ENCODE measurements around the gene ANK3. TPM values are rescaled to one million over a fixed set of nuclear protein-coding genes. Genes with fewer than 3 reads are reported as not detected.

Gene ANK3
- total RNA-seq, 1 experiment from 2014 or later: 6.7 TPM

DNA sequence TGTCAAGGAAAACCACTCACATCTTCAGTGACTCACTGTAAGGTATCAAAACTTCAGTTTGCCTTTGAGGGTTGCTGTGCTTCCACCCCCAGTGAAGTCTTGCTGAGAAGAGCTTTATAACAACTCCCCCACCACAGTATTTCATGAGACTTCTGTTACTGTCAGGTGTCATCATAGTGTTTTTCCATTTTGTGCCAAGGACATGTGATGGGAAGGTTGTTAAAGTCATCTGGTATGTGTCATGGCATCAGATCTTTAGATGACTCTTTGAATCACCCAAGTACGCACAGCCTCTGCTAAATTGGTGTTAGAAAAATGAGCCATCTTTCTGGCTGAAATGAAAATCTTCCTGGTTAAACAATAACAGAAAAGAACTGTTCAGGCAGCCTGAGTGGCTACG is 368.3 kb downstream of the ANK3 start:
- H3K4me3 Mint-ChIP-seq (ENCODE audit: unreplicated experiment): no peak overlapping the region
- H3K4me1 Mint-ChIP-seq (ENCODE audit: insufficient read depth, unreplicated experiment): no peaks in the 10 kb centered on the region
- POLR2A ChIA-PET: no interaction called here
- intact Hi-C loops (cut with micrococcal nuclease): no loop called here
- H3K9me3 Mint-ChIP-seq (ENCODE audit: unreplicated experiment): no peaks in the 10 kb centered on the region
- H3K36me3 Mint-ChIP-seq (ENCODE audit: insufficient read depth, unreplicated experiment): no peaks in the 10 kb centered on the region
- BruUV-seq (replicated peaks): no TSS peak
- CTCF ChIA-PET: interaction anchor here (1.0 to 2.1 kb wide), 4 partner anchors 113 to 399 kb away, joined by 3 to 7 read pairs (median 6); no protein-coding TSS in a partner anchor
- no peaks in the 10 kb centered on the region for H3K27me3 Mint-ChIP-seq (ENCODE audit: insufficient read depth, unreplicated experiment)
- DNase-seq (ENCODE audit: unreplicated experiment): no peak
- H3K27ac Mint-ChIP-seq (ENCODE audit: low read depth, unreplicated experiment): no peak overlapping the region
- TF ChIP-seq, protein P1, sequence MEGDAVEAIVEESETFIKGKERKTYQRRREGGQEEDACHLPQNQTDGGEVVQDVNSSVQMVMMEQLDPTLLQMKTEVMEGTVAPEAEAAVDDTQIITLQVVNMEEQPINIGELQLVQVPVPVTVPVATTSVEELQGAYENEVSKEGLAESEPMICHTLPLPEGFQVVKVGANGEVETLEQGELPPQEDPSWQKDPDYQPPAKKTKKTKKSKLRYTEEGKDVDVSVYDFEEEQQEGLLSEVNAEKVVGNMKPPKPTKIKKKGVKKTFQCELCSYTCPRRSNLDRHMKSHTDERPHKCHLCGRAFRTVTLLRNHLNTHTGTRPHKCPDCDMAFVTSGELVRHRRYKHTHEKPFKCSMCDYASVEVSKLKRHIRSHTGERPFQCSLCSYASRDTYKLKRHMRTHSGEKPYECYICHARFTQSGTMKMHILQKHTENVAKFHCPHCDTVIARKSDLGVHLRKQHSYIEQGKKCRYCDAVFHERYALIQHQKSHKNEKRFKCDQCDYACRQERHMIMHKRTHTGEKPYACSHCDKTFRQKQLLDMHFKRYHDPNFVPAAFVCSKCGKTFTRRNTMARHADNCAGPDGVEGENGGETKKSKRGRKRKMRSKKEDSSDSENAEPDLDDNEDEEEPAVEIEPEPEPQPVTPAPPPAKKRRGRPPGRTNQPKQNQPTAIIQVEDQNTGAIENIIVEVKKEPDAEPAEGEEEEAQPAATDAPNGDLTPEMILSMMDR (IDR thresholded peaks at IDR 0.05; ENCODE audit: unreplicated experiment): no peak

DNA sequence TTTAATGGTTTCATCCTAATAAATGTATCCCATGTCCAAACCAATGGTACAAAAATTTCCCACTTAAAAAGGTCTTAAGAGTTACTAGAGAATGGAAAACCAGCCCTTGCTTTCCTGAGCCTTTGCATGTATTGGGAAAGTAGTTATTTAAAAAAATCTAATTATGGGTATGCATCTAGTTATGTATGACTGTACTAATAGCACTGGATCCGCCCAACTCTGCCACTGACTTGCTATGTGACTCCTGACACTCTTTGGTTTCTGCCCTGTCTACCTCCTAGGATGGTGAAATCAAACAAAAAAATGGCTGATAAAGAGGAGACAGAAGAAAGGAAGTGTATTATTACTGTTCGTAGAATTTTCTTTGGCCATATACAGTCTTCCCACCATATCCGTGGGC is 372.9 kb downstream of the ANK3 start:
- no peaks in the 10 kb centered on the region for H3K9me3 Mint-ChIP-seq (ENCODE audit: unreplicated experiment)
- BruUV-seq (replicated peaks): no TSS peak
- no peaks in the 10 kb centered on the region for H3K4me1 Mint-ChIP-seq (ENCODE audit: insufficient read depth, unreplicated experiment)
- intact Hi-C loops (cut with micrococcal nuclease): no loop called here
- H3K36me3 Mint-ChIP-seq (ENCODE audit: insufficient read depth, unreplicated experiment): no peaks in the 10 kb centered on the region
- CTCF ChIA-PET: no interaction called here
- DNase-seq (ENCODE audit: unreplicated experiment): no peak
- no peaks in the 10 kb centered on the region for H3K27me3 Mint-ChIP-seq (ENCODE audit: insufficient read depth, unreplicated experiment)
- POLR2A ChIA-PET: no interaction called here
- TF ChIP-seq, protein P1 (IDR thresholded peaks at IDR 0.05; ENCODE audit: unreplicated experiment): no peak
- no peak overlapping the region for H3K27ac Mint-ChIP-seq (ENCODE audit: low read depth, unreplicated experiment)
- H3K4me3 Mint-ChIP-seq (ENCODE audit: unreplicated experiment): no peak overlapping the region

DNA sequence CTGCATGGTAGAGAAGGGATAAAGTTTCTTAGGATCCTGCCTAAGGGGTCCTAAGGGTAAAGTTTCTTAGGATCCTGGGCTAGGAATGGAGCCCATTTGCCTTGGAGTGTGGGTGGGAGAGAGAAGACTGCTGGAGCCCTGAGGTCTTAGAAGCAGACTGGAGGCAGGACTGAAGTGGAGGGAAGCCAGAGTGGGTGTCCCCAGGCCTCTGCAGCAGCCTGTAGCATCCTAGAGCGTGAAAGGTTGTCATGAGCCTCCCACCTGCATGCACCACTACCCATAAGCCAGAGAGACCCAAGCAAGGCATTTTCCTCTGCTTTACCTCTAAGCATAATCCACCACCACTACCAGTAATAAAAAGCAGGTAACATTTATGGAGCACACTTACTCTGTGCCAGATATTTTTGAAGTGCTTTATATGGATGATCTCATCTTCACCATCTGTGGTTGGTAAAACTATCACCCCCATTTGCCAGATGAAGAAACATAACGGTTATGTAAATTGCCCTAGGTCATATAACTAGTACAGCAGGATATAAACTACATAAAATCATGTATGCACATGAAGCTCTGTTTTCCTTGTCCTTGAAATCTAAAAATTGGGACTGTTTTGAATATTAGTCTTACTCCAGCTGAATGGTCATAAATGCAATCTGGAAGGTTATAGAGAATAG is 379.8 kb downstream of the ANK3 start:
- Mint-ChIP-seq H3K9me3 (ENCODE audit: unreplicated experiment) (no peaks in the 10 kb centered on the region), H3K27me3 (ENCODE audit: insufficient read depth, unreplicated experiment) (no peaks in the 10 kb centered on the region), H3K4me1 (ENCODE audit: insufficient read depth, unreplicated experiment) (peaks cover 18% of the 10 kb centered on the region), H3K36me3 (ENCODE audit: insufficient read depth, unreplicated experiment) (no peaks in the 10 kb centered on the region), H3K4me3 (ENCODE audit: unreplicated experiment) (no peak overlapping the region), H3K27ac (ENCODE audit: low read depth, unreplicated experiment) (no peak overlapping the region)
- no peak for DNase-seq (ENCODE audit: unreplicated experiment)
- ChIA-PET POLR2A (interaction anchor here (1.4 kb wide), 1 partner anchor 102 kb away, joined by 6 read pairs; no protein-coding TSS in a partner anchor), CTCF (interaction anchor here (0.6 to 0.8 kb wide), 2 partner anchors 11 to 103 kb away, joined by 3 to 4 read pairs; partner anchors contain the start of gene CCDC6)
- TF ChIP-seq, protein P1 (IDR thresholded peaks at IDR 0.05; ENCODE audit: unreplicated experiment): no peak
- intact Hi-C loops (cut with micrococcal nuclease): no loop called here
- BruUV-seq (replicated peaks): no TSS peak

DNA sequence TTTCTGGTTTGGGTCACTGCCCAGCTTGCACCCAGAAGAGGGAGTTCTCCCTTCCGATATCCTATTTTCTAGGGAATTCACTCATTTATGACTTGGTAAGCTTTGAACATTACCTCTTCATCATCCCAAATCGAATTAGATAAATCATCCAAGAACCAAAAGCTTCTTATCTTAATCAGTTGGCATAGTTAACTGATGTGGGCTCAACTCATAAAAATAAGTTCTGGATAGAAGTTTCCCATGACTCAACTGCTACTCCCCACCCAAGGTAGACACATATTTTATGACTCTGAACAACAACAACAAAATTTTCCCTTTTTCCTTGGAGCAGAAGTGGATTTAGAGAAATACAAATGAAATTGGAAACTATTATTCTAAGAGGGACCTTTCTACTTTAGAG is 380.4 kb downstream of the ANK3 start:
- POLR2A ChIA-PET: interaction anchor here (1.4 kb wide), 1 partner anchor 13 kb away, joined by 4 read pairs; no protein-coding TSS in a partner anchor
- no TSS peak for BruUV-seq (replicated peaks)
- H3K36me3 Mint-ChIP-seq (ENCODE audit: insufficient read depth, unreplicated experiment): no peaks in the 10 kb centered on the region
- no peak overlapping the region for H3K27ac Mint-ChIP-seq (ENCODE audit: low read depth, unreplicated experiment)
- H3K27me3 Mint-ChIP-seq (ENCODE audit: insufficient read depth, unreplicated experiment): no peaks in the 10 kb centered on the region
- CTCF ChIA-PET: interaction anchor here (1.0 kb wide), 1 partner anchor 17 kb away, joined by 6 read pairs; no protein-coding TSS in a partner anchor
- H3K4me3 Mint-ChIP-seq (ENCODE audit: unreplicated experiment): no peak overlapping the region
- peaks cover 18% of the 10 kb centered on the region for H3K4me1 Mint-ChIP-seq (ENCODE audit: insufficient read depth, unreplicated experiment)
- no peaks in the 10 kb centered on the region for H3K9me3 Mint-ChIP-seq (ENCODE audit: unreplicated experiment)
- TF ChIP-seq, protein P1 (IDR thresholded peaks at IDR 0.05; ENCODE audit: unreplicated experiment): no peak
- no peak for DNase-seq (ENCODE audit: unreplicated experiment)
- intact Hi-C loops (cut with micrococcal nuclease): no loop called here

Measured in MCF 10A (cell line).